ENCODE results near the gene AGBL1.

DNA sequence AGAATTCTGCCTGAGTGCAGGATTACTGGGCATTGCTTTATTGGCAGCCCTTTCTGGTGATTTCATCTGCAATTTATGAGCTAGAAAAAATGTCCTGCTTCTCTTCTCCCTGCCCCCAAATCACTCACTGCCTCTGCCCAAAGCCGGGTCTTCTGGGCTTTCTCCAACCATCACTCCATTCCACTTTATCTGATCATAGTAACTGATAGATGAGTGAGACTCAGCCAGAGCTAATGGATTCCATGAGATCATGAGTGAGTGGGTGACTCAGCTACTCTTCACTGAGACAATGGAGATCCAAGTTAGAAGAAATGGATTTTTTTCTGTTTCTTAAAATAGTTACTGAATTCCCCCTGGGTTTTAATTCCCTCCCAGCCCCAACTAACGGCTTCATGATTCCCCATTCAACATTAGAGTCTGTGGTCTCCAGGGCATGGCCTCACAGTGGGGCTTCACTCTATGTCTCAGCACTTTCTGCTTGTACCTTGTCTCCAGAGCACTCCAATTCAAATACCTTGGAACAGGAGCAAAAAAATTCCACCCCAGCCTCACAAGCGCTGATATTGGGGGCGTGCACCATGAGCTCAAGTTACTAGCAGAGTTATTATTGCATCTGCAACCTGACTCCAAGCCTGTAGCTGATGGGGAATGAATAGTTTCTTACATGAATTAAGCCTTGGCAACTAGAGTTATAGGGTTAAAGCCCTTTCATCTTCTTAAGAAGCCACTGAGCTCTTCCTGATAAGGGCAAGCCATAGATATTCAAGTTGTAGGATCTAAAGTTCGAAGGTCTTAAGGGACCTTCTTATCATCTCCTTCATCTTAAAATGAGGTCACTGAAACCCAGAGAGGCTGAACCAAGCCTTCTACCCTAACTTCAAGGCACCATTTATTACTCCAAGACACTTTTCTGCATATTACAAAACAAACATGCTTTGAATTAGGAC lies 85.9 kb downstream of the AGBL1 start:
- TF ChIP-seq ZFP37 (tag by site-specific recombination; IDR thresholded peaks at IDR 0.05) (no peak), SP2 (tag by site-specific recombination; IDR thresholded peaks at IDR 0.05) (no peak), ZNF121 (tag by site-specific recombination; IDR thresholded peaks at IDR 0.05) (no peak), ZNF558 (tag by site-specific recombination; IDR thresholded peaks at IDR 0.05) (no peak), ZNF830 (tag by site-specific recombination; IDR thresholded peaks at IDR 0.05; ENCODE audit: low read depth) (no peak), HOXA7 (CRISPR knock-in tag; IDR thresholded peaks at IDR 0.05; ENCODE audit: borderline replicate concordance) (no peak), ZBTB6 (tag by site-specific recombination; IDR thresholded peaks at IDR 0.05) (no peak), ZNF791 (tag by site-specific recombination; IDR thresholded peaks at IDR 0.05) (no peak)
- TF ChIP-seq, protein P1, sequence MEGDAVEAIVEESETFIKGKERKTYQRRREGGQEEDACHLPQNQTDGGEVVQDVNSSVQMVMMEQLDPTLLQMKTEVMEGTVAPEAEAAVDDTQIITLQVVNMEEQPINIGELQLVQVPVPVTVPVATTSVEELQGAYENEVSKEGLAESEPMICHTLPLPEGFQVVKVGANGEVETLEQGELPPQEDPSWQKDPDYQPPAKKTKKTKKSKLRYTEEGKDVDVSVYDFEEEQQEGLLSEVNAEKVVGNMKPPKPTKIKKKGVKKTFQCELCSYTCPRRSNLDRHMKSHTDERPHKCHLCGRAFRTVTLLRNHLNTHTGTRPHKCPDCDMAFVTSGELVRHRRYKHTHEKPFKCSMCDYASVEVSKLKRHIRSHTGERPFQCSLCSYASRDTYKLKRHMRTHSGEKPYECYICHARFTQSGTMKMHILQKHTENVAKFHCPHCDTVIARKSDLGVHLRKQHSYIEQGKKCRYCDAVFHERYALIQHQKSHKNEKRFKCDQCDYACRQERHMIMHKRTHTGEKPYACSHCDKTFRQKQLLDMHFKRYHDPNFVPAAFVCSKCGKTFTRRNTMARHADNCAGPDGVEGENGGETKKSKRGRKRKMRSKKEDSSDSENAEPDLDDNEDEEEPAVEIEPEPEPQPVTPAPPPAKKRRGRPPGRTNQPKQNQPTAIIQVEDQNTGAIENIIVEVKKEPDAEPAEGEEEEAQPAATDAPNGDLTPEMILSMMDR (tag by site-specific recombination; IDR thresholded peaks at IDR 0.05), result no peak
